ENCODE measurements around the gene ZNF232. TPM values are rescaled to one million over a fixed set of nuclear protein-coding genes. Genes with fewer than 3 reads are reported as not detected.
"Not testable (repeated sequence)": the region's sequence is repeated elsewhere in the genome, so short reads cannot be mapped to it uniquely, and the experiment has no call there.

Gene ZNF232
- polyA plus RNA-seq, 2 of the 4 experiments (the other 2 are of a cell fraction) = 5.1 TPM

- Histone ChIP-seq H3K4me3 (no peak overlapping the region), H3K9me3 (0 out of 3 replicates have a peak, but pooled peaks cover 12% of the 10 kb centered on the region), H3K27ac (no peak overlapping the region), H3K4me1 (no peaks in the 10 kb centered on the region), H3K4me2 (no peak overlapping the region)
- POLR2A ChIA-PET = no interaction called here
- DNase-seq (ENCODE audit: low read depth in 1 of 2, low spot score in 1 of 2) (no peak), ATAC-seq (no peak), FAIRE-seq (no peak)
- no peak for TF ChIP-seq RCOR1 (IDR thresholded peaks at IDR 0.05; ENCODE audit: low read depth, low read length)
- TF ChIP-seq EP300 (IDR thresholded peaks at IDR 0.05) = no peak
- CTCF ChIA-PET = interaction anchor here (0.6 kb wide), 1 partner anchor 855 kb away, joined by 3 read pairs; no protein-coding TSS in a partner anchor
- WGBS (ENCODE audit: missing lambda C conversion rate) = 63% methylated on average over 24 of the region's 24 CpGs
Measured at GRCh38 chr17:5138616-5139457, 27.2 kb upstream of the ZNF232 start.

GRCh38 chr17:5138198-5138544, 26.5 kb upstream of the ZNF232 start:
- POLR2A ChIA-PET; FAIRE-seq; H3K4me1 ChIP-seq; H3K4me3 ChIP-seq; H3K4me2 ChIP-seq; ATAC-seq; DNase-seq (ENCODE audit: low read depth in 1 of 2, low spot score in 1 of 2); H3K27ac ChIP-seq; CTCF ChIA-PET: not testable (repeated sequence)
- 0 out of 3 replicates have a peak, but pooled peaks cover 12% of the 10 kb centered on the region for H3K9me3 ChIP-seq
- 73% methylated on average over 9 of the region's 9 CpGs for WGBS (ENCODE audit: missing lambda C conversion rate)

- 0 out of 3 replicates have a peak, but pooled peaks cover 12% of the 10 kb centered on the region for H3K9me3 ChIP-seq
- CTCF ChIA-PET; H3K4me2 ChIP-seq; POLR2A ChIA-PET; H3K4me3 ChIP-seq; H3K27ac ChIP-seq; H3K4me1 ChIP-seq; FAIRE-seq; ATAC-seq; DNase-seq (ENCODE audit: low read depth in 1 of 2, low spot score in 1 of 2): not testable (repeated sequence)
- 52% methylated on average over 15 of the region's 15 CpGs for WGBS (ENCODE audit: missing lambda C conversion rate)
Measured at GRCh38 chr17:5137511-5138197, 26.0 kb upstream of the ZNF232 start.

GRCh38 chr17:5136580-5137412, 25.1 kb upstream of the ZNF232 start:
- CTCF ChIA-PET; H3K4me1 ChIP-seq; DNase-seq (ENCODE audit: low read depth in 1 of 2, low spot score in 1 of 2); FAIRE-seq; H3K27ac ChIP-seq; H3K4me3 ChIP-seq; H3K4me2 ChIP-seq; ATAC-seq; POLR2A ChIA-PET: not testable (repeated sequence)
- WGBS (ENCODE audit: missing lambda C conversion rate) = 53% methylated on average over 11 of the region's 14 CpGs
- H3K9me3 ChIP-seq = 0 out of 3 replicates have a peak, but pooled peaks cover 12% of the 10 kb centered on the region

- 0 out of 3 replicates have a peak, but pooled peaks cover 12% of the 10 kb centered on the region for H3K9me3 ChIP-seq
- CTCF ChIA-PET = interaction anchor here (0.6 kb wide), 1 partner anchor 225 kb away, joined by 3 read pairs; no protein-coding TSS in a partner anchor
- FAIRE-seq (no peak), ATAC-seq (no peak), DNase-seq (ENCODE audit: low read depth in 1 of 2, low spot score in 1 of 2) (no peak)
- H3K4me1 ChIP-seq = no peaks in the 10 kb centered on the region
- POLR2A ChIA-PET = no interaction called here
- TF ChIP-seq FOSL2 (IDR thresholded peaks at IDR 0.05) (no peak), FOSL2 (CRISPR knock-in tag; IDR thresholded peaks at IDR 0.05) (no peak), FOSB (CRISPR knock-in tag; IDR thresholded peaks at IDR 0.05) (no peak), HES2 (IDR thresholded peaks at IDR 0.05) (no peak), EP300 (IDR thresholded peaks at IDR 0.05) (no peak), SMC3 (IDR thresholded peaks at IDR 0.05) (no peak), CEBPB (IDR thresholded peaks at IDR 0.05) (no peak), KDM1A (IDR thresholded peaks at IDR 0.05; ENCODE audit: low read depth) (no peak), RNF2 (IDR thresholded peaks at IDR 0.05; ENCODE audit: borderline replicate concordance, low read depth) (no peak), HDAC2 (IDR thresholded peaks at IDR 0.05) (no peak), TFCP2L1 (CRISPR knock-in tag; IDR thresholded peaks at IDR 0.05) (no peak), JUN (IDR thresholded peaks at IDR 0.05) (no peak), MAX (IDR thresholded peaks at IDR 0.05) (no peak), TP53 (CRISPR knock-in tag; IDR thresholded peaks at IDR 0.05) (no peak), EHF (CRISPR knock-in tag; IDR thresholded peaks at IDR 0.05) (no peak), RAD21 (conservative IDR thresholded peaks at IDR 0.05 in 1 of 2, IDR thresholded peaks at IDR 0.05 in 1 of 2) (no peak)
- no peak overlapping the region for H3K4me2 ChIP-seq
- no peak overlapping the region for H3K27ac ChIP-seq
- 40% methylated on average over 13 of the region's 14 CpGs for WGBS (ENCODE audit: missing lambda C conversion rate)
- no peak overlapping the region for H3K4me3 ChIP-seq
Measured at GRCh38 chr17:5135726-5136579, 24.3 kb upstream of the ZNF232 start.

GRCh38 chr17:5135131-5135712, 23.5 kb upstream of the ZNF232 start:
- FAIRE-seq; POLR2A ChIA-PET; H3K4me2 ChIP-seq; DNase-seq (ENCODE audit: low read depth in 1 of 2, low spot score in 1 of 2); H3K27ac ChIP-seq; ATAC-seq; H3K4me1 ChIP-seq; H3K4me3 ChIP-seq: not testable (repeated sequence)
- CTCF ChIA-PET = interaction anchor here (0.5 to 0.6 kb wide), 2 partner anchors 42 to 225 kb away, joined by 3 read pairs; no protein-coding TSS in a partner anchor
- 0 out of 3 replicates have a peak, but pooled peaks cover 12% of the 10 kb centered on the region for H3K9me3 ChIP-seq
- WGBS (ENCODE audit: missing lambda C conversion rate) = 53% methylated on average over 8 of the region's 8 CpGs

Measured in A549 (cell line).